ENCODE measurements around the gene RTN4R.

The RTN4R gene

GRCh38 chr22:20207277-20208025, 60.7 kb downstream of the RTN4R start:
- peaks cover 9% of the 10 kb centered on the region for H3K79me2 ChIP-seq (ENCODE audit: control insufficient read depth, low read length)
- TF ChIP-seq, protein P1, sequence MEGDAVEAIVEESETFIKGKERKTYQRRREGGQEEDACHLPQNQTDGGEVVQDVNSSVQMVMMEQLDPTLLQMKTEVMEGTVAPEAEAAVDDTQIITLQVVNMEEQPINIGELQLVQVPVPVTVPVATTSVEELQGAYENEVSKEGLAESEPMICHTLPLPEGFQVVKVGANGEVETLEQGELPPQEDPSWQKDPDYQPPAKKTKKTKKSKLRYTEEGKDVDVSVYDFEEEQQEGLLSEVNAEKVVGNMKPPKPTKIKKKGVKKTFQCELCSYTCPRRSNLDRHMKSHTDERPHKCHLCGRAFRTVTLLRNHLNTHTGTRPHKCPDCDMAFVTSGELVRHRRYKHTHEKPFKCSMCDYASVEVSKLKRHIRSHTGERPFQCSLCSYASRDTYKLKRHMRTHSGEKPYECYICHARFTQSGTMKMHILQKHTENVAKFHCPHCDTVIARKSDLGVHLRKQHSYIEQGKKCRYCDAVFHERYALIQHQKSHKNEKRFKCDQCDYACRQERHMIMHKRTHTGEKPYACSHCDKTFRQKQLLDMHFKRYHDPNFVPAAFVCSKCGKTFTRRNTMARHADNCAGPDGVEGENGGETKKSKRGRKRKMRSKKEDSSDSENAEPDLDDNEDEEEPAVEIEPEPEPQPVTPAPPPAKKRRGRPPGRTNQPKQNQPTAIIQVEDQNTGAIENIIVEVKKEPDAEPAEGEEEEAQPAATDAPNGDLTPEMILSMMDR (IDR thresholded peaks at IDR 0.05; ENCODE audit: low read depth, low read length, poor library complexity, severe bottlenecking), result no peak
- TF ChIP-seq EZH2phosphoT487 (IDR thresholded peaks at IDR 0.05; ENCODE audit: borderline replicate concordance, low read length), result no peak
- H3K4me2 ChIP-seq (ENCODE audit: low read length), result peak overlapping the region; percentile 86
- no peaks in the 10 kb centered on the region for H3F3A ChIP-seq (ENCODE audit: control insufficient read depth, insufficient read depth)
- no peaks in the 10 kb centered on the region for H4K20me1 ChIP-seq (ENCODE audit: control insufficient read depth, insufficient read depth, low read depth, low read length)
- H3K4me1 ChIP-seq (ENCODE audit: control insufficient read depth, low read length), result peaks cover 14% of the 10 kb centered on the region
- H3K4me3 ChIP-seq (ENCODE audit: low read length), result peak overlapping the region; percentile 88
- H3K9me3 ChIP-seq (ENCODE audit: control insufficient read depth, insufficient read depth, low read length), result no peaks in the 10 kb centered on the region
- H3K9me2 ChIP-seq (replicated peaks; ENCODE audit: control insufficient read depth, low read length), result no peaks in the 10 kb centered on the region
- H3K27ac ChIP-seq (ENCODE audit: low read depth, low read length), result no peak overlapping the region
- no peaks in the 10 kb centered on the region for H3K27me3 ChIP-seq (ENCODE audit: control insufficient read depth, low read length)
- H3K36me3 ChIP-seq (ENCODE audit: control insufficient read depth, low read length), result no peaks in the 10 kb centered on the region

GRCh38 chr22:20206709-20207215, 61.4 kb downstream of the RTN4R start:
- no peak for TF ChIP-seq EZH2phosphoT487 (IDR thresholded peaks at IDR 0.05; ENCODE audit: borderline replicate concordance, low read length)
- TF ChIP-seq, protein P1 (IDR thresholded peaks at IDR 0.05; ENCODE audit: low read depth, low read length, poor library complexity, severe bottlenecking), result no peak
- peak overlapping the region; percentile 86 for H3K4me2 ChIP-seq (ENCODE audit: low read length)
- H3F3A ChIP-seq (ENCODE audit: control insufficient read depth, insufficient read depth), result no peaks in the 10 kb centered on the region
- no peaks in the 10 kb centered on the region for H3K9me2 ChIP-seq (replicated peaks; ENCODE audit: control insufficient read depth, low read length)
- H3K79me2 ChIP-seq (ENCODE audit: control insufficient read depth, low read length), result peaks cover 9% of the 10 kb centered on the region
- peaks cover 14% of the 10 kb centered on the region for H3K4me1 ChIP-seq (ENCODE audit: control insufficient read depth, low read length)
- peak overlapping the region; percentile 88 for H3K4me3 ChIP-seq (ENCODE audit: low read length)
- 0 out of 2 replicates have a peak overlapping the region, but pooled peaks have one; percentile 7 for H3K27ac ChIP-seq (ENCODE audit: low read depth, low read length)
- no peaks in the 10 kb centered on the region for H3K27me3 ChIP-seq (ENCODE audit: control insufficient read depth, low read length)
- no peaks in the 10 kb centered on the region for H4K20me1 ChIP-seq (ENCODE audit: control insufficient read depth, insufficient read depth, low read depth, low read length)
- H3K36me3 ChIP-seq (ENCODE audit: control insufficient read depth, low read length), result no peaks in the 10 kb centered on the region
- no peaks in the 10 kb centered on the region for H3K9me3 ChIP-seq (ENCODE audit: control insufficient read depth, insufficient read depth, low read length)

GRCh38 chr22:20205964-20206708, 62.0 kb downstream of the RTN4R start:
- peaks cover 14% of the 10 kb centered on the region for H3K4me1 ChIP-seq (ENCODE audit: control insufficient read depth, low read length)
- no peak for TF ChIP-seq EZH2phosphoT487 (IDR thresholded peaks at IDR 0.05; ENCODE audit: borderline replicate concordance, low read length)
- TF ChIP-seq, protein P1 (IDR thresholded peaks at IDR 0.05; ENCODE audit: low read depth, low read length, poor library complexity, severe bottlenecking), result no peak
- no peaks in the 10 kb centered on the region for H3K36me3 ChIP-seq (ENCODE audit: control insufficient read depth, low read length)
- peak overlapping the region; percentile 88 for H3K4me3 ChIP-seq (ENCODE audit: low read length)
- 0 out of 2 replicates have a peak overlapping the region, but pooled peaks have one; percentile 7 for H3K27ac ChIP-seq (ENCODE audit: low read depth, low read length)
- H3K4me2 ChIP-seq (ENCODE audit: low read length), result peak overlapping the region; percentile 86
- H3K79me2 ChIP-seq (ENCODE audit: control insufficient read depth, low read length), result peaks cover 9% of the 10 kb centered on the region
- no peaks in the 10 kb centered on the region for H3K27me3 ChIP-seq (ENCODE audit: control insufficient read depth, low read length)
- H3K9me2 ChIP-seq (replicated peaks; ENCODE audit: control insufficient read depth, low read length), result no peaks in the 10 kb centered on the region
- no peaks in the 10 kb centered on the region for H3F3A ChIP-seq (ENCODE audit: control insufficient read depth, insufficient read depth)
- H4K20me1 ChIP-seq (ENCODE audit: control insufficient read depth, insufficient read depth, low read depth, low read length), result no peaks in the 10 kb centered on the region
- no peaks in the 10 kb centered on the region for H3K9me3 ChIP-seq (ENCODE audit: control insufficient read depth, insufficient read depth, low read length)

Measured in DOHH2 (cell line).